A549 (cell line): ENCODE data around the gene NKAIN2.

Source experiments
- CTCF ChIP-seq: fragments of >200 bp; sonication (Bioruptor Twin); formaldehyde crosslinking; IDR thresholded peaks from 3 replicates; pipeline ENCODE4 v1.5.1; 2016
- EP300 ChIP-seq, 2 experiments: fragments of >200 bp; sonication (Bioruptor Twin); formaldehyde crosslinking; IDR thresholded peaks; 2 replicates in 1 of 2; 3 replicates in 1 of 2; pipeline ENCODE4 v1.6.1; 2016 to 2017
- POLR2A ChIP-seq: IDR thresholded peaks from 2 replicates; pipeline ENCODE4 v1.6.1; 2012; ENCODE audit warnings: mild to moderate bottlenecking, low read length

- TF ChIP-seq EP300 (IDR thresholded peaks at IDR 0.05) (no peak), POLR2A (no peak), CTCF (no peak)
Observed at GRCh38 chr6:124282541-124282940, 478.9 kb downstream of the NKAIN2 start.
